NOMO-1 treated with DMSO at 0.1 percent for 48 hours (cell line): ENCODE results near the gene TRIP6.

Source experiments
- DNase-seq: peaks from one replicate; lab custom pipeline; 2025; ENCODE audit not compliant: unreplicated experiment; lab: John Stamatoyannopoulos, UW

TRIP6 gene

DNA sequence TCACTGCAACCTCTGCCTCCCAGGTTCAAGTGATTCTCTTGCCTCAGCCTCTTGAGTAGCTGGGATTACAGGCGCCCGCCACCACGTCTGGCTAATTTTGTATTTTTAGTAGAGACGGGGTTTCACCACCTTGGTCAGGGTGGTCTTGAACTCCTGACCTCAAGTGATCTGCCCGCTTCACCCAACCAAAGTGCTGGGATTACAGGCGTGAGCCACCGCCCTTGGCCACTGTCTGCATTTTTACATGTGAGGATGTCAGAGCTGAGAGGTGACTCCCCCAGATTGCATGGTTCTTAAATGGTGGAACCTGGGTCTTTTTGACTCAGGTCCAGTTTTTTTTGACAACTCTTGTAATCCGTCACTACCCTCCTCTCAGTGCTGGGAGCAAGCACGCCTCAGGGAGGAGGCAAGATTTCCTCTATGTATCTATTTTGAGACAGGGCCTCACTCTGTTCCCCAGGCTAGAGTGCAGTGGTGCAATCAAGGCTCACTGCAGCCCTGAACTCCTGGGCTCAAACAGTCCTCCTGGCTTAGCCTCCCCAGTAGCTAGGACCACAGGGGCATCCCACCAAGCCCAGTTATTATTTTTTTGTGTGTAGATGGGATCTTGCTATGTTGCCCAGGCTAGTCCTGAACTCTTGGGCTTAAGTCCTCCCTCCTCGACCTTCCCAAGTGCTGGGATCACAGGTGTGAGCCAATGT lies 6.6 kb downstream of the TRIP6 start:
- no peak for DNase-seq

- DNase-seq, result no peak
Measured at GRCh38 chr7:100874300-100874576, 7.1 kb downstream of the TRIP6 start.

DNA sequence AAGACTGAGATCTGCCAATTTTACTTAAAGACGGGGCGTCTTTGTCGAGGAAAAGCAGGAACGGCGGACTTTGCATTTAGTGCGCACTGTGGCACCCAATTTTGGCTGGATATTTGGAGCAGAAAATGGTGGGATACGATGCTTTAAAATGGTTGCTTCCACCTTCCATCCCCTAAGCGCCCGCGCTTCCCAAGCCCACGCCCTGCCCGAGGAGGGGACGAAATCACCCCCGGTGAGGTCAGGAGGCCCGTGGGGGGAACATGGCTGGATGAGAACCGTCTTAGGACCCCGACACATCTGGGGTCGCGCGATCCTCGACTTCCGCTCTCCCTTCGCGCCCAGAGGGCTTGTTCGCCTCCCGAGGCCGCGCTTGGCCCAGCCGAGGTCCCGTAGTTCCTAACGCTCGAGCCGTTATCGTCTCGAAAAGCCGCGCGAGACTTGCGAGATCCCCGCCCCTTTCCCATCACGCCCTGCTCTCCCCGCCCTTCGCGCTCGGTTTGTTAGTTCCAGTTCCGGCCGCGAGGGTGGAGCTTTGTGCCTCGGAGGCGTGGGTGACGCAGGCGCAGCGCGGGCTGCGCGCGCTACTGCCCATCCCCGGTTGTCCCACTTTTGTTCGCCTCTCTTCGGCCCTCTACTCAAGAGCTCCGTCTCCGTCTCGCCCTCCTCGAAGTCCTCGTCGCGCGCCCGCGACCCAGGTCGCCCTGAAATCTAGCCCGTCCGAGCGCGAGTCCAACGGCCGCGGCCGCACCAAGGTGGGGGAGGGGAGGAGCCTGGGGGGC lies 7.6 kb downstream of the TRIP6 start, which contains the start of gene SRRT:
Gene SRRT, plus strand, starts transcription at position 527 of the 779 bp plus-strand sequence. CDS start 488 bp downstream, outside the sequence.
- peak; percentile 98 for DNase-seq

- peak; percentile 33 for DNase-seq
Measured at GRCh38 chr7:100875356-100875751, 8.2 kb downstream of the TRIP6 start.

DNA sequence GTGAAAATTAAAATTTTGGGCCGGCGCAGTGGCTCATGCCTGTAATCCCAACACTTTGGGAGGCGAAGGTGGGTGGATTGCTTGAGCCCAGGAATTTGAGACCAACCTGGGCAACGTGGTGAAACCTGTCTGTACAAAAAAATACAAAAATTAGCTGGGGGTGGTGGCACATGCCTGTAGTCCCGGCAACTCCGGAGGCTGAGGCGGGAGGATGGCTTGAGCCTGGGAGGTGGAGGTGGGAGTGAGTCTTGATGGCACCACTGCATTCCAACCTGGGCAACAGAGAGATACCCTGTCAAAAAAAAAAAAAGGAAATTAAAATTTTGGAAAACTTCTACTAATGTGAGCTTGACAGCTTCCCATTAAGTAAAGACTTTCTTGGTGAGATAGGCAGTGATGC lies 10.8 kb downstream of the TRIP6 start:
- no peak for DNase-seq

- no peak for DNase-seq
Measured at GRCh38 chr7:100878685-100879084, 11.5 kb downstream of the TRIP6 start.

DNA sequence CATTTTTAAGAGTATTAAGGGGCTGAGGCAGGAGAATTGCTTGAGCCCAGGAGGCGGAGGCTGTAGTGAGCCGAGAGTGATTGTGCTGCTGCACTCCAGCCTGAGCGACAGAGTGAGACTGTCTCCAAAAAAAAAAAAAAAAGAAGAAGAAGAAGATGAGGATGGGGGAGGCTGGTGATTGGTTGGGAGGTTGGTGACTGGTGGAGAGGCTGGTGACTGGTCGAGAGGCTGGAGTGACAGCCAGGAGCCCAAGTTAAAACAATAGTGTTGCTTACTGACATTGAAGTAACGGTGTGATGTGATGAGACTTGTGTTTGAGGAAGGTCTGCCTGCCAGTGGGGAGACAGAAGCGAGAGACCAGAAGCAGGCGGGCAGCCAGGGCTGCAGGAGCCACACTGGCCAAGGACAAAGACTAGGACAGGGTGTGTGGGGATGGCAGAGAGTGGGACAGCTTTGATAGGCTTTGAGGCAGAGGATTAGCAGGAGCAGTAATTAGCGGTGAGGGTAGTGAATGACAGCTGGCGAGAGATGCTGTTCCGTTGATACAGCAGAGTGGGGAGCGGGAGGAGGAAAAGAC lies 12.6 kb downstream of the TRIP6 start:
- no peak for DNase-seq

DNA sequence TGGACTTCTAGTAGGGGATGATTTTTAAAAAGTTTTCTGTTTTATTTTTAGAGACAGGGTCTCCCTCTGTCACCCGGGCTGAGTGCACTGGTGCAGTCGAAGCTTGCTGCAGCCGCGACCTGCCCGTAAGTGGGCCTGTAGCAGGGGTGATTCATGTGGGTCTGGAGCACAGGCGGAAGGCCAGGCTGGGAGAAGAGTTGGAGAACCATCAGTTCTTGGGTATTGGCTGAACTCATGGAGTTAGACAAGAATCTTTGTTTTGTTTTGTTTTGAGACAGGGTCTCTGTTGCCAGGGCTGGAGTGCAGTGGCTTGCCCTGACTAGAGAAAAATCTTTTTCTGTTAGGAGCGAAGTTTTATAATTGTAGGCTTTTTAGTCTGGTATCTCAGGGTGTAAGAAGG lies 13.5 kb downstream of the TRIP6 start:
- DNase-seq, result no peak

GRCh38 chr7:100881136-100881535 lies 13.9 kb downstream of the TRIP6 start:
- DNase-seq, result no peak

GRCh38 chr7:100882201-100882600 lies 15.0 kb downstream of the TRIP6 start:
- DNase-seq, result no peak

DNA sequence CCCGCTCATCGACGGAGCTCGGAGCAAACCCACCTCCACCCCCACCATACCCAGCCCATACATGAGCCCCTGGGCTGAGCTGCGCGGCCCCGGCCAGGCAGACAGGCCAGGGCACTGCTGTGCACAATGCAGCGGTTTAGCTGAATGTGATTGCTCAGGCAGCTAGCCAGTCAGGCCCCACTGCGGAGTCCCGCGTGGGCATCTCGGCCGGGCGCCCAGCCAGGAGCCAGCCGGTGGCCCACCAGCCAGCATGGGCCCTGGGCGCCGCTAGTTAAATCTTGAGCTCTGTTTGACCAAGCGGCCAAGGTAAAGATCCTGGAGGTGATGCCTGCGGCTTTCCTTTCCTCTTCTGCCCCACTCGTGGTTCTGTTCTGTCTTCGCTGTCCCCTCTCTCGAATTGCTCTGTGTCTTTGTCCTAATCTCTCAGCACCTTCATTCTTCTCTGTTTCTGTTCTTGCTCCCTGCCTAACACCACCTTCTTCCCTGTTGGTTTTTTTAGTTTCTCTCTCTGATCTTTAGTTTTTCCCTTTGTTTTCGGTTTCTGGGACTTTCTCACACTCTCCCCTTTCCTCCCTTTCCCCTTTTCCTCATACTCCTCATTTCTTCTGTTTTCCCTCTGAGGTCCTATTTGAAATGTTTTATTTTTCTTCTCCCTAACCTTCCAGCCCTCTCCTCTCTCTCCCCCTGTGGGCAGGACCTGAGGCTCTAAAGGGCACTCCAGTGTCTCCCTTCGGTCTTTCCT lies 15.8 kb downstream of the TRIP6 start:
- no peak for DNase-seq

GRCh38 chr7:100884736-100885439 lies 17.7 kb downstream of the TRIP6 start:
- peak; percentile 69 for DNase-seq

DNA sequence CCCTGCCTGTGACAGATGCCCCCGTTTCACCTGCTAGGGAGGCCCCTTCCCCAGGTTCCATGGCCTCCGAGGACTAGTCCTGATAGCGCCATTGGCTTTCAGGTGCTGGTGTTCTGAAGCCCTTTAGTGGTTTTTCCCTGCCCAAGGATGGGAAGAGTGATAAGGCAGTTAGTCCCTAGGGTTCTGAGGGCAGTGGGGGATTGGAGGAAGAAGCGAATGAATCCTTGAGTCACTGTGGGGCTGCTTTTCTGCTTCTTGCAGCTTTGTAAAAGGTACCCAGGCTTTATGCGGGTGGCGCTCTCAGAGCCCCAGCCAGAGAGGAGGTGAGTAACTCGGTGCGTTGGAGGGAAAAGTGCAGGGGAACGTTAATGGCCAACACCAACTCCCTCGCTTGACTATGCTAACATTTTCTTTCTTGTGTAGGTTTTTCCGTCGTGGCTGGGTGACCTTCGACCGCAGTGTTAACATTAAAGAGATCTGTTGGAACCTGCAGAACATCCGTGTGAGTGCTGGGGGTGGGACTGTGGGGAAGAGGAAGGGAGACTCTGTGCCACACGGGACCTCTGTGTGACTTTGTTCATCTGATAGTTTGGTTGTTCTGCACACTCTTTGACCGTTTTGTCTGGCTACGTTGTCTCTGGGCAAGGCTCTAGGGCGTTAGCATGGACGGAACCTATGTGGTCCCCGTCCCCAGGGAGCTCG lies 18.4 kb downstream of the TRIP6 start:
- DNase-seq, result no peak

DNA sequence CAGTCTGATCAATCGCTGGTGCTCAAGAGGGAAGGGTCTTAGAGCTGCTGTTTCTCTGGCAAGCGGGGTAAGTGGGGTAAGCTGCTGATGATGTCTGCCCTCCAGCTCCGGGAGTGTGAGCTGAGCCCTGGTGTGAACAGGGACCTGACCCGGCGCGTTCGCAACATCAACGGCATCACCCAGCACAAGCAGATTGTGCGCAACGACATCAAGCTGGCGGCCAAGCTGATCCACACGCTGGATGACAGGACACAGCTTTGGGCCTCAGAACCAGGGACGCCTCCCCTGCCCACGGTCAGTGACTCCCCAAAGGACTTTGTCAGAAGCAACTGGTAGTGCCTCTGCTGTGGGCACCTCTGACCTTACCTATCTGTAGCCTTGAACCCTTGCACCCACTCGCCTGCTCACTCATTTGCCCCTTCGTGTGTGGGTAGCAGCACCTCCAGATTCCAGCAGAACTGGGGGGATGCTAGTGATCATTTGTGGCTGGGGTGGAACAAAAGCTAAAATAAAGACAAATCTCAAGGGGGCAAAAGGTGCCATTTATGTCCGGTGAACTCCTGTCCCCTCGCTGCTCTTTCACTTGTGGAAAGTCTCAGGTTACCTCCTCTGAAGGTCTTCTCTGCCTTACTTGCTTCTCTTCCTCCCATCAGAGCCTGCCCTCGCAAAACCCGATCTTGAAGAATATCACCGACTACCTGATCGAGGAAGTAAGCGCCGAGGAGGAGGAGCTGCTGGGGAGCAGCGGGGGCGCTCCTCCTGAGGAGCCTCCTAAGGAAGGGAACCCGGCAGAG lies 19.2 kb downstream of the TRIP6 start:
- DNase-seq, result no peak

- peak; percentile 61 for DNase-seq
Measured at GRCh38 chr7:100886936-100887515, 19.8 kb downstream of the TRIP6 start.

DNA sequence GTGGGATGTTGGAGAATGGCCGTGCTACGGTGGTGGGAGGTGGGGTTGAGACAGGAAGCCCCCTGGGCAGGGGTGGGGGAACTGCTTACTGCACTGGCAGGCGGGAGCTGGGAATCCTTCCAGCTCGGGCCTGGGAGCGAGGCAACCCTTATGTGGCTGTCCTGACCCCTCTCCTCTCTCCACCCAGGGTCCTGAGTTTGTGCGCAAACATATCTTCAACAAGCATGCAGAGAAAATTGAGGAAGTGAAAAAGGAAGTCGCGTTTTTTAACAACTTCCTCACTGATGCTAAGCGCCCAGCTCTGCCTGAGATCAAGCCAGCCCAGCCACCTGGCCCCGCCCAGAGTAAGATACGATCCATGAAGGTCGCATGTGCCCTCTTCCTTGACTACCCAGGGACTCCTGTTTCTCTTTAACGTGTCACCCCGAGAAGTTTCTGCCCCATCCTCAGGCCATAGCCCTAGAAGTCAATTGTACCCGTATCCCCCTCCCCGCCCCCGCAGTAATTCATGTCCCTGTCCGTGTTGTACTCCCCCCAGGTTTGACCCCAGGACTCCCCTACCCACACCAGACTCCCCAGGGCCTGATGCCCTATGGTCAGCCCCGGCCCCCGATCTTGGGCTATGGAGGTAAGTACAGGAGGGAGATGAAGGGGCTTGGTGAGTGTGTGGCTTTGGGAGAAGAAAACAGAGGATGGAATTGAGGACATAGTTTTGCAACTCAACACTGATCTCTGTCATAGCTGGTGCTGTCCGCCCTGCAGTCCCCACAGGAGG lies 20.5 kb downstream of the TRIP6 start:
- peak; percentile 97 for DNase-seq

GRCh38 chr7:100888291-100888987 lies 21.3 kb downstream of the TRIP6 start:
- no peak for DNase-seq
